ENCODE data around the gene PDIA5. TPM values are rescaled to one million over a fixed set of nuclear protein-coding genes. Genes with fewer than 3 reads are reported as not detected.

Gene PDIA5
- total and polyA plus RNA-seq, 2 donors (not counting 1 experiment from before 2014, with no cell fraction given) = 2.6 to 3.8 TPM

- POLR2A ChIA-PET = no interaction called here
- intact Hi-C loops (cut with micrococcal nuclease) = no loop called here
These were observed 16.2 kb upstream of the PDIA5 start for GRCh38 chr3:123050666-123051065.

GRCh38 chr3:123053107-123053506 lies 13.7 kb upstream of the PDIA5 start:
- no peaks in the 10 kb centered on the region for H3K4me1 Mint-ChIP-seq
- ATAC-seq (ENCODE audit: low read depth) (no peak), DNase-seq (no peak)
- Histone ChIP-seq H3K4me2 (replicated peaks; ENCODE audit: low read depth, low read length, poor library complexity, severe bottlenecking) (no peak overlapping the region), H3K27ac (ENCODE audit: low read length in 2 of 2) (no peak overlapping the region), H3K27me3 (replicated peaks in 1 of 4; ENCODE audit: control extremely low read depth in 1 of 4, control insufficient read depth in 3 of 4, insufficient read depth in 4 of 4, low read length in 3 of 4) (peaks cover 0 to 3% (median 0%) of the 10 kb centered on the region in 4 experiments), H3K9me3 (ENCODE audit: control extremely low read depth in 1 of 3, control insufficient read depth in 2 of 3, insufficient read depth in 1 of 3, low read length in 2 of 3) (no peaks in the 10 kb centered on the region), H3K4me3 (ENCODE audit: control extremely low read depth in 1 of 5, extremely low read depth in 1 of 5, insufficient read depth in 1 of 5, low read depth in 2 of 5, low read length in 4 of 5) (no peak overlapping the region), H3K9ac (ENCODE audit: low read length) (no peak overlapping the region), H2AFZ (ENCODE audit: insufficient read depth, low read depth, low read length, poor library complexity, severe bottlenecking) (no peak overlapping the region), H3K4me1 (ENCODE audit: control insufficient read depth in 2 of 2, insufficient read depth in 2 of 2, low read length in 2 of 2) (no peaks in the 10 kb centered on the region), H3K36me3 (replicated peaks in 1 of 2; ENCODE audit: control extremely low read depth in 1 of 2, control insufficient read depth in 1 of 2, extremely low read depth in 1 of 2, insufficient read depth in 2 of 2, low read length in 1 of 2) (no peaks in the 10 kb centered on the region), H4K20me1 (ENCODE audit: control insufficient read depth, insufficient read depth, low read length, poor library complexity, severe bottlenecking) (no peaks in the 10 kb centered on the region), H3K79me2 (ENCODE audit: control insufficient read depth, insufficient read depth, low read length) (no peaks in the 10 kb centered on the region)
- WGBS (ENCODE audit: insufficient coverage) = 100% methylated on average over 2 of the region's 2 CpGs
- no peak overlapping the region for H3K4me3 Mint-ChIP-seq
- no peak for TF ChIP-seq CTCF (IDR thresholded peaks at IDR 0.05)
- TF ChIP-seq EZH2 (IDR thresholded peaks at IDR 0.05; ENCODE audit: borderline replicate concordance, insufficient read depth, low read depth, low read length, poor library complexity, severe bottlenecking) = no peak
- CTCF ChIA-PET = no interaction called here
- no peaks in the 10 kb centered on the region for H3K9me3 Mint-ChIP-seq (ENCODE audit: insufficient read depth)
- POLR2A ChIA-PET = no interaction called here
- peaks cover 9% of the 10 kb centered on the region for H3K27me3 Mint-ChIP-seq
- H3K27ac Mint-ChIP-seq = no peak overlapping the region
- intact Hi-C loops (cut with micrococcal nuclease) = no loop called here

More at GRCh38 chr3:123050666-123051065, 16.2 kb upstream of the PDIA5 start:
- H3K79me2 ChIP-seq (ENCODE audit: control insufficient read depth, insufficient read depth, low read length) = no peaks in the 10 kb centered on the region
- H3K27me3 Mint-ChIP-seq = peaks cover 9% of the 10 kb centered on the region
- no peak overlapping the region for H3K27ac Mint-ChIP-seq
- no peak overlapping the region for H2AFZ ChIP-seq (ENCODE audit: insufficient read depth, low read depth, low read length, poor library complexity, severe bottlenecking)
- H3K9ac ChIP-seq (ENCODE audit: low read length) = no peak overlapping the region
- no peaks in the 10 kb centered on the region for H3K36me3 ChIP-seq (replicated peaks in 1 of 2; ENCODE audit: control extremely low read depth in 1 of 2, control insufficient read depth in 1 of 2, extremely low read depth in 1 of 2, insufficient read depth in 2 of 2, low read length in 1 of 2)
- H3K4me2 ChIP-seq (replicated peaks; ENCODE audit: low read depth, low read length, poor library complexity, severe bottlenecking) = no peak overlapping the region
- H4K20me1 ChIP-seq (ENCODE audit: control insufficient read depth, insufficient read depth, low read length, poor library complexity, severe bottlenecking) = no peaks in the 10 kb centered on the region
- peaks cover 0 to 3% (median 0%) of the 10 kb centered on the region in 4 experiments for H3K27me3 ChIP-seq (replicated peaks in 1 of 4; ENCODE audit: control extremely low read depth in 1 of 4, control insufficient read depth in 3 of 4, insufficient read depth in 4 of 4, low read length in 3 of 4)
- 95% methylated on average over 2 of the region's 2 CpGs for WGBS (ENCODE audit: insufficient coverage)
- no peaks in the 10 kb centered on the region for H3K9me3 ChIP-seq (ENCODE audit: control extremely low read depth in 1 of 3, control insufficient read depth in 2 of 3, insufficient read depth in 1 of 3, low read length in 2 of 3)
- H3K4me3 Mint-ChIP-seq = no peak overlapping the region
- CTCF ChIA-PET = interaction anchor here (1.0 kb wide), 1 partner anchor 21 kb away, joined by 3 read pairs; no protein-coding TSS in a partner anchor
- TF ChIP-seq CTCF (IDR thresholded peaks at IDR 0.05) (no peak), EZH2 (IDR thresholded peaks at IDR 0.05; ENCODE audit: borderline replicate concordance, insufficient read depth, low read depth, low read length, poor library complexity, severe bottlenecking) (no peak)
- ATAC-seq (ENCODE audit: low read depth) (no peak), DNase-seq (no peak)
- H3K27ac ChIP-seq (ENCODE audit: low read length in 2 of 2) = no peak overlapping the region
- H3K4me1 Mint-ChIP-seq = no peaks in the 10 kb centered on the region
- no peak overlapping the region for H3K4me3 ChIP-seq (ENCODE audit: control extremely low read depth in 1 of 5, extremely low read depth in 1 of 5, insufficient read depth in 1 of 5, low read depth in 2 of 5, low read length in 4 of 5)
- H3K9me3 Mint-ChIP-seq (ENCODE audit: insufficient read depth) = no peaks in the 10 kb centered on the region
- no peaks in the 10 kb centered on the region for H3K4me1 ChIP-seq (ENCODE audit: control insufficient read depth in 2 of 2, insufficient read depth in 2 of 2, low read length in 2 of 2)
